Ovary (tissue), 3 donors: ENCODE measurements around the gene PHF2.

ENCODE experiments used
- POLR2A ChIP-seq: fragments of 450-650 bp; IDR thresholded peaks from one replicate; pipeline ENCODE4 v1.6.1; 2017; ENCODE audit warnings: antibody characterized with exemption, mild to moderate bottlenecking, moderate library complexity
- TF ChIP-seq, protein P1 (sequence below), 3 donors: fragments of 450-650 bp in 2 of 3; fragments of 200-600 bp in 1 of 3; IDR thresholded peaks; one replicate each; pipeline versions ENCODE4 v1.5.1 to v1.8.0; 2016 to 2022; ENCODE audit warnings: antibody characterized with exemption in 3 of 3, mild to moderate bottlenecking in 1 of 3
- donor health status: DM: no; HTN: no; CAD: no.

- TF ChIP-seq, protein P1, sequence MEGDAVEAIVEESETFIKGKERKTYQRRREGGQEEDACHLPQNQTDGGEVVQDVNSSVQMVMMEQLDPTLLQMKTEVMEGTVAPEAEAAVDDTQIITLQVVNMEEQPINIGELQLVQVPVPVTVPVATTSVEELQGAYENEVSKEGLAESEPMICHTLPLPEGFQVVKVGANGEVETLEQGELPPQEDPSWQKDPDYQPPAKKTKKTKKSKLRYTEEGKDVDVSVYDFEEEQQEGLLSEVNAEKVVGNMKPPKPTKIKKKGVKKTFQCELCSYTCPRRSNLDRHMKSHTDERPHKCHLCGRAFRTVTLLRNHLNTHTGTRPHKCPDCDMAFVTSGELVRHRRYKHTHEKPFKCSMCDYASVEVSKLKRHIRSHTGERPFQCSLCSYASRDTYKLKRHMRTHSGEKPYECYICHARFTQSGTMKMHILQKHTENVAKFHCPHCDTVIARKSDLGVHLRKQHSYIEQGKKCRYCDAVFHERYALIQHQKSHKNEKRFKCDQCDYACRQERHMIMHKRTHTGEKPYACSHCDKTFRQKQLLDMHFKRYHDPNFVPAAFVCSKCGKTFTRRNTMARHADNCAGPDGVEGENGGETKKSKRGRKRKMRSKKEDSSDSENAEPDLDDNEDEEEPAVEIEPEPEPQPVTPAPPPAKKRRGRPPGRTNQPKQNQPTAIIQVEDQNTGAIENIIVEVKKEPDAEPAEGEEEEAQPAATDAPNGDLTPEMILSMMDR (IDR thresholded peaks at IDR 0.05) = no peak
- TF ChIP-seq POLR2A = no peak
Observed at GRCh38 chr9:93546356-93546755, 30.0 kb upstream of the PHF2 start.
